Tibial nerve (tissue), 4 donors: Measurements from ENCODE around the gene PTGER3. TPM values are rescaled to one million over a fixed set of nuclear protein-coding genes. Genes with fewer than 3 reads are reported as not detected.
"Not testable (repeated sequence)": the region's sequence is repeated elsewhere in the genome, so short reads cannot be mapped to it uniquely, and the experiment has no call there.

Experiments
- DNase-seq, 2 donors: peaks; one replicate each; pipeline ENCODE4 v3.0.0-alpha.2; 2019; ENCODE audit warnings: low spot score in 2 of 2
- H3K27ac ChIP-seq, 4 donors: fragments of 200-600 bp; sonication (generic) in 3 of 4; one replicate each; pipeline ENCODE4 v1.5.1; 2017 to 2019; ENCODE audit warnings: mild to moderate bottlenecking in 1 of 4
- H3K27me3 ChIP-seq, 2 donors: fragments of 200-600 bp; sonication (generic) in 1 of 2; one replicate each; pipeline versions ENCODE4 v1.5.1 to v1.6.0; 2017 to 2019
- H3K36me3 ChIP-seq, 3 donors: fragments of 200-600 bp; sonication (generic); one replicate each; pipeline ENCODE4 v1.5.1; 2018 to 2019
- H3K4me1 ChIP-seq, 4 donors: fragments of 200-600 bp; sonication (generic) in 3 of 4; one replicate each; pipeline ENCODE4 v1.5.1; 2017 to 2019
- H3K4me3 ChIP-seq, 4 donors: fragments of 200-600 bp; sonication (generic) in 3 of 4; one replicate each; pipeline ENCODE4 v1.5.1; 2017 to 2019; ENCODE audit warnings: mild to moderate bottlenecking in 1 of 4, moderate library complexity in 1 of 4
- H3K9me3 ChIP-seq, 4 donors: fragments of 200-600 bp; sonication (generic) in 3 of 4; one replicate each; pipeline ENCODE4 v1.5.1; 2017 to 2019
- EP300 ChIP-seq, 2 donors: sonication (generic); formaldehyde crosslinking; IDR thresholded peaks; one replicate each; pipeline ENCODE4 v1.6.1; 2017; ENCODE audit warnings: antibody characterized with exemption in 2 of 2, mild to moderate bottlenecking in 1 of 2
- POLR2A ChIP-seq, 2 donors: fragments of 450-650 bp; IDR thresholded peaks; one replicate each; pipeline ENCODE4 v1.6.1; 2017; ENCODE audit warnings: antibody characterized with exemption in 2 of 2, mild to moderate bottlenecking in 2 of 2, moderate library complexity in 2 of 2
- WGBS, 2 donors: methylation state at CpG; one replicate each; pipeline ENCODE4 v1.1.5; 2018; 5-methylcytosine and 5-hydroxymethylcytosine counted together
- total RNA-seq, 4 donors: library from RNA; depleted of rRNA; stranded (reverse); fragments of >200 nt; gene quantifications; one replicate each; pipeline ENCODE4 v1.1.0, GENCODE V29; 2016
- TF ChIP-seq, protein P1 (sequence below), 5 experiments: fragments of 200-600 bp in 3 of 5; fragments of 450-650 bp in 2 of 5; sonication (generic) in 3 of 5; IDR thresholded peaks; one replicate each; pipeline ENCODE4 v1.5.1; 2016 to 2019; ENCODE audit warnings: antibody characterized with exemption in 5 of 5, mild to moderate bottlenecking in 3 of 5, moderate library complexity in 2 of 5

PTGER3 gene
- total RNA-seq, 4 donors from 2014 or later = 11.0 to 76.2 (median 26.7) TPM

- Histone ChIP-seq H3K27ac (no peak overlapping the region), H3K4me3 (no peak overlapping the region), H3K9me3 (no peaks in the 10 kb centered on the region), H3K27me3 (no peaks in the 10 kb centered on the region), H3K4me1 (no peaks in the 10 kb centered on the region), H3K36me3 (no peaks in the 10 kb centered on the region)
- 77 to 80% methylated on average over 3 of the region's 3 CpGs for WGBS, 2 donors
- no peak for DNase-seq
- TF ChIP-seq POLR2A (IDR thresholded peaks at IDR 0.05) = no peak
- TF ChIP-seq, protein P1, sequence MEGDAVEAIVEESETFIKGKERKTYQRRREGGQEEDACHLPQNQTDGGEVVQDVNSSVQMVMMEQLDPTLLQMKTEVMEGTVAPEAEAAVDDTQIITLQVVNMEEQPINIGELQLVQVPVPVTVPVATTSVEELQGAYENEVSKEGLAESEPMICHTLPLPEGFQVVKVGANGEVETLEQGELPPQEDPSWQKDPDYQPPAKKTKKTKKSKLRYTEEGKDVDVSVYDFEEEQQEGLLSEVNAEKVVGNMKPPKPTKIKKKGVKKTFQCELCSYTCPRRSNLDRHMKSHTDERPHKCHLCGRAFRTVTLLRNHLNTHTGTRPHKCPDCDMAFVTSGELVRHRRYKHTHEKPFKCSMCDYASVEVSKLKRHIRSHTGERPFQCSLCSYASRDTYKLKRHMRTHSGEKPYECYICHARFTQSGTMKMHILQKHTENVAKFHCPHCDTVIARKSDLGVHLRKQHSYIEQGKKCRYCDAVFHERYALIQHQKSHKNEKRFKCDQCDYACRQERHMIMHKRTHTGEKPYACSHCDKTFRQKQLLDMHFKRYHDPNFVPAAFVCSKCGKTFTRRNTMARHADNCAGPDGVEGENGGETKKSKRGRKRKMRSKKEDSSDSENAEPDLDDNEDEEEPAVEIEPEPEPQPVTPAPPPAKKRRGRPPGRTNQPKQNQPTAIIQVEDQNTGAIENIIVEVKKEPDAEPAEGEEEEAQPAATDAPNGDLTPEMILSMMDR (IDR thresholded peaks at IDR 0.05) = no peak
- no peak for TF ChIP-seq EP300 (IDR thresholded peaks at IDR 0.05)
Observed at GRCh38 chr1:70990469-70991253, 57.0 kb downstream of the PTGER3 start.

- Histone ChIP-seq H3K27ac (no peak overlapping the region), H3K4me3 (no peak overlapping the region), H3K4me1 (no peaks in the 10 kb centered on the region), H3K9me3 (no peaks in the 10 kb centered on the region), H3K27me3 (no peaks in the 10 kb centered on the region), H3K36me3 (no peaks in the 10 kb centered on the region)
- no peak for TF ChIP-seq POLR2A (IDR thresholded peaks at IDR 0.05)
- 79 to 82% methylated on average over 2 of the region's 2 CpGs for WGBS, 2 donors
- no peak for DNase-seq
Observed at GRCh38 chr1:70987497-70987896, 60.1 kb downstream of the PTGER3 start.

- DNase-seq = not testable (repeated sequence)
- 86 to 90% methylated on average over 5 of the region's 5 CpGs for WGBS, 2 donors
Observed at GRCh38 chr1:70985776-70986225, 61.8 kb downstream of the PTGER3 start.

DNA sequence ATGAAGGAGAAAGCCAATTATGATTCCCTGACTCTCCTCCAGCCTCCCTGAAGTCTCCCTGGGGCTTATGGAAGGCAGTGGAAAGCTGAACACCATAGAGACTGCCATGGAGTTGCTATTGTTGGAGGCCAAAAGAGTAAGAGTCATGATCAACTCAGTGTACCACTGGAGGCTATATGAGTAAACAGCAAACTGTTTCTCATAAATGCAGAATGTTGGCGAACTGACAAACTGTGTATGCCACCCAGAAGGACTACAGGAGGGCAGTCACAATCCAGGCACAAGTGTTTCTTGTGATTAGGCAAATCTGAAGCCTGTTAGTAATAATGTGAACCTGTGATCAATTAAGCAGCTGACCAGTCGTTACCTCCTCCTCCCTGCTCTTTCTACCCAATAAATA, 62.3 kb downstream of the PTGER3 start:
- H3K4me1 ChIP-seq, H3K27me3 ChIP-seq, DNase-seq, H3K9me3 ChIP-seq, H3K27ac ChIP-seq, H3K36me3 ChIP-seq, H3K4me3 ChIP-seq: not testable (repeated sequence)
- 64 to 69% methylated on average over 2 of the region's 2 CpGs for WGBS, 2 donors

More at GRCh38 chr1:70985776-70986225, 61.8 kb downstream of the PTGER3 start:
- H3K9me3 ChIP-seq, H3K27ac ChIP-seq, H3K36me3 ChIP-seq, H3K4me3 ChIP-seq, H3K27me3 ChIP-seq, H3K4me1 ChIP-seq: not testable (repeated sequence)

GRCh38 chr1:70980361-70980760, 67.3 kb downstream of the PTGER3 start:
- H3K4me1 ChIP-seq = no peaks in the 10 kb centered on the region
- no peaks in the 10 kb centered on the region for H3K36me3 ChIP-seq
- no peak overlapping the region for H3K27ac ChIP-seq
- no peaks in the 10 kb centered on the region for H3K27me3 ChIP-seq
- no peak overlapping the region for H3K4me3 ChIP-seq
- no peak for DNase-seq
- no peaks in the 10 kb centered on the region for H3K9me3 ChIP-seq
- 88 to 89% methylated on average over 1 of the region's 1 CpG for WGBS, 2 donors
- no peak for TF ChIP-seq POLR2A (IDR thresholded peaks at IDR 0.05)
- TF ChIP-seq, protein P1 (IDR thresholded peaks at IDR 0.05) = no peak
- TF ChIP-seq EP300 (IDR thresholded peaks at IDR 0.05) = no peak

- Histone ChIP-seq H3K27ac (no peak overlapping the region), H3K27me3 (no peaks in the 10 kb centered on the region), H3K4me1 (no peaks in the 10 kb centered on the region), H3K36me3 (no peaks in the 10 kb centered on the region), H3K9me3 (no peaks in the 10 kb centered on the region), H3K4me3 (no peak overlapping the region)
- DNase-seq = no peak
- 66 to 70% methylated on average over 2 of the region's 2 CpGs for WGBS, 2 donors
- TF ChIP-seq POLR2A (IDR thresholded peaks at IDR 0.05) (no peak), EP300 (IDR thresholded peaks at IDR 0.05) (no peak)
- TF ChIP-seq, protein P1 (IDR thresholded peaks at IDR 0.05) = no peak
Observed at GRCh38 chr1:70979881-70980280, 67.7 kb downstream of the PTGER3 start.
